Left ventricle myocardium inferior (tissue), 1 donor: ENCODE data around the gene IL17RA. TPM values are rescaled to one million over a fixed set of nuclear protein-coding genes. Genes with fewer than 3 reads are reported as not detected.

Source experiments
- DNase-seq: peaks from one replicate; pipeline ENCODE4 v3.0.0-alpha.2; 2020
- H3K27ac ChIP-seq: fragments of 200-600 bp; replicated peaks from 2 replicates; pipeline ENCODE4 v1.8.0; 2021
- H3K27me3 ChIP-seq: fragments of 200-600 bp; 2 replicates; pipeline ENCODE4 v1.8.0; 2021; ENCODE audit warnings: low read depth
- H3K36me3 ChIP-seq: fragments of 200-600 bp; 2 replicates; pipeline ENCODE4 v1.8.0; 2021
- H3K4me1 ChIP-seq: fragments of 200-600 bp; 2 replicates; pipeline ENCODE4 v1.8.0; 2021
- H3K4me3 ChIP-seq: fragments of 200-600 bp; 2 replicates; pipeline ENCODE4 v1.8.0; 2021; ENCODE audit warnings: mild to moderate bottlenecking, moderate library complexity
- H3K9me3 ChIP-seq: fragments of 200-600 bp; replicated peaks from 2 replicates; pipeline ENCODE4 v1.8.0; 2021
- intact Hi-C: fragments of 100-400 bp; cut with micrococcal nuclease; formaldehyde crosslinking; loops from one replicate; pipeline ENCODE4 v1.11.0; 2022
- total RNA-seq: library from RNA; stranded (reverse); fragmentation: NEBNext Ultra II Directional; extraction: Animal tissue kit (Norgen Biotek cat#: 25700); gene quantifications from one replicate; pipeline ENCODE4 v1.2.1, GENCODE V29; 2021
- TF ChIP-seq, protein P1 (sequence below): fragments of 200-600 bp; IDR thresholded peaks from 2 replicates; pipeline ENCODE4 v1.8.0; 2021; ENCODE audit warnings: antibody characterized with exemption, mild to moderate bottlenecking, borderline replicate concordance
- donor health status: DM: no; HTN: yes; CAD: no; lungs with severe emphysema.

Gene IL17RA
- total RNA-seq, 1 donor from 2014 or later, result 7.6 TPM

DNA sequence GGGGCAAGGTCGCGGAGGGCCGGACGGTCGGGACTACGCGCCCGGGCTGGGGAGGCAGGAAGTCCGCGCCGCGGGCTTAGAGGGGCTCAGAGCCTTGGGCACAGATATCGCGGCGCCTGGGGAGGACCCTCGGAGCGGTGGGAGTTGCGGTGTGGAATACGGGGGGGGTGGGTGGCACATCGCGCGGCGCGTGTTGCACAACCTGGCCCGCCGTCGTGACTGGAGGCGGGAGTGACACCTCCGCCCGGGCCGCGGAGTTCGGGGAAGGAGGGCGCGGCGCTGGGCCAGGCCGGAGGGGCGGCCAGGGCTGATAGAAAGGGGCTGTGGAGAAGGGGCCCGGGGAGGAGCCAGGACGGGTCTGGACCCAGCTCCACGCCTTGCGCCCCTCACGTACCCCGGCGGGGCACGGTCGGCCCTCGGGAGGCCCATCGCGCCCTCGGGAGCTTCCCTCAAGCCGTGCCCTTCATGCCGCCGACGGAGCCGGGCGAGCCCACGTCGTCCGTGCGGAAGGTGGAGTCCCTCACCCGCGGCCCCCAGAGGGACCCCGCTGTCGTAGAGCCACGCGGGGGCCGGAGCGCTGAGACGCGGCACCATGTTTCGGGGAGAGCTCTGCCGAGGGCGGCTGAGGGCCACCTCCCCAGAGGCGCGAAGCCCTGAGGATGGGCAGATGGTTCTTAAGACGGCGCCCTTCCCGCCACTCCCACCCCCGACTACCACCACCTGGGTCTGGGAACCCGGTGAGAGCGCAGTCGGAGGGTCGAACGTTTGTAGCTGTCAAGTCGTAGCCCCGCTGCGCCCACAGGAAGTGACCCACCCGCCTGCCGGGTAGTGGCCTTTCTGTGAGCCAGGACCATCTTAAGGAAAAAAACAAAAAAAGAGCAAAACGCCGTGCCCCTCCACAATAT is 729 bp downstream of the IL17RA start:
- DNase-seq, result peak; percentile 48
- Histone ChIP-seq H3K4me3 (peak overlapping the region; percentile 86), H3K27me3 (no peaks in the 10 kb centered on the region), H3K36me3 (no peaks in the 10 kb centered on the region), H3K27ac (peak overlapping the region; percentile 87), H3K4me1 (peaks cover 35% of the 10 kb centered on the region), H3K9me3 (no peaks in the 10 kb centered on the region)
- TF ChIP-seq, protein P1, sequence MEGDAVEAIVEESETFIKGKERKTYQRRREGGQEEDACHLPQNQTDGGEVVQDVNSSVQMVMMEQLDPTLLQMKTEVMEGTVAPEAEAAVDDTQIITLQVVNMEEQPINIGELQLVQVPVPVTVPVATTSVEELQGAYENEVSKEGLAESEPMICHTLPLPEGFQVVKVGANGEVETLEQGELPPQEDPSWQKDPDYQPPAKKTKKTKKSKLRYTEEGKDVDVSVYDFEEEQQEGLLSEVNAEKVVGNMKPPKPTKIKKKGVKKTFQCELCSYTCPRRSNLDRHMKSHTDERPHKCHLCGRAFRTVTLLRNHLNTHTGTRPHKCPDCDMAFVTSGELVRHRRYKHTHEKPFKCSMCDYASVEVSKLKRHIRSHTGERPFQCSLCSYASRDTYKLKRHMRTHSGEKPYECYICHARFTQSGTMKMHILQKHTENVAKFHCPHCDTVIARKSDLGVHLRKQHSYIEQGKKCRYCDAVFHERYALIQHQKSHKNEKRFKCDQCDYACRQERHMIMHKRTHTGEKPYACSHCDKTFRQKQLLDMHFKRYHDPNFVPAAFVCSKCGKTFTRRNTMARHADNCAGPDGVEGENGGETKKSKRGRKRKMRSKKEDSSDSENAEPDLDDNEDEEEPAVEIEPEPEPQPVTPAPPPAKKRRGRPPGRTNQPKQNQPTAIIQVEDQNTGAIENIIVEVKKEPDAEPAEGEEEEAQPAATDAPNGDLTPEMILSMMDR, result no peak
- intact Hi-C loops, result loop anchor here (10.0 kb wide), 1 partner anchor 79 kb away; no protein-coding TSS in a partner anchor

GRCh38 chr22:17086296-17086695 is 1.5 kb downstream of the IL17RA start:
- intact Hi-C loops, result loop anchor here (10.0 kb wide), 1 partner anchor 79 kb away; no protein-coding TSS in a partner anchor
- H3K4me3 ChIP-seq, result peak overlapping the region; percentile 86
- peaks cover 35% of the 10 kb centered on the region for H3K4me1 ChIP-seq
- TF ChIP-seq, protein P1, result no peak
- DNase-seq, result no peak
- peak overlapping the region; percentile 87 for H3K27ac ChIP-seq
- no peaks in the 10 kb centered on the region for H3K9me3 ChIP-seq
- H3K27me3 ChIP-seq, result no peaks in the 10 kb centered on the region
- H3K36me3 ChIP-seq, result no peaks in the 10 kb centered on the region

- intact Hi-C loops, result loop anchor here (10.0 kb wide), 1 partner anchor 78 kb away; no protein-coding TSS in a partner anchor
- Histone ChIP-seq H3K27ac (peak overlapping the region; percentile 14), H3K27me3 (no peaks in the 10 kb centered on the region), H3K4me3 (peak overlapping the region; percentile 86), H3K36me3 (no peaks in the 10 kb centered on the region), H3K4me1 (peaks cover 35% of the 10 kb centered on the region), H3K9me3 (no peaks in the 10 kb centered on the region)
- TF ChIP-seq, protein P1, result no peak
- DNase-seq, result no peak
These were observed 2.1 kb downstream of the IL17RA start for GRCh38 chr22:17086788-17087497.

- DNase-seq, result no peak
- peak overlapping the region; percentile 86 for H3K4me3 ChIP-seq
- TF ChIP-seq, protein P1, result no peak
- peaks cover 35% of the 10 kb centered on the region for H3K4me1 ChIP-seq
- no peak overlapping the region for H3K27ac ChIP-seq
- no peaks in the 10 kb centered on the region for H3K27me3 ChIP-seq
- intact Hi-C loops, result loop anchor here (10.0 kb wide), 1 partner anchor 77 kb away; no protein-coding TSS in a partner anchor
- no peaks in the 10 kb centered on the region for H3K36me3 ChIP-seq
- no peaks in the 10 kb centered on the region for H3K9me3 ChIP-seq
These were observed 2.8 kb downstream of the IL17RA start for GRCh38 chr22:17087498-17088131.

GRCh38 chr22:17090550-17090949 is 5.8 kb downstream of the IL17RA start:
- DNase-seq, result no peak
- Histone ChIP-seq H3K27ac (no peak overlapping the region), H3K4me3 (no peak overlapping the region), H3K27me3 (no peaks in the 10 kb centered on the region), H3K9me3 (no peaks in the 10 kb centered on the region), H3K36me3 (no peaks in the 10 kb centered on the region), H3K4me1 (peaks cover 21% of the 10 kb centered on the region)
- intact Hi-C loops, result loop anchor here (10.0 kb wide), 1 partner anchor 54 kb away; no protein-coding TSS in a partner anchor
- TF ChIP-seq, protein P1, result no peak
